ENCODE results near the gene OR2V1.

Gene OR2V1

GRCh38 chr5:181127907-181128626 is 2.9 kb downstream of the OR2V1 start:
- H3K36me3 ChIP-seq (ENCODE audit: control insufficient read depth, low read length): no peaks in the 10 kb centered on the region
- H3K9me2 ChIP-seq (replicated peaks; ENCODE audit: control insufficient read depth, low read length): no peaks in the 10 kb centered on the region
- H3K4me1 ChIP-seq (ENCODE audit: control insufficient read depth, low read length): no peaks in the 10 kb centered on the region
- H3K27ac ChIP-seq (ENCODE audit: low read depth, low read length): no peak overlapping the region
- no peak overlapping the region for H3K4me2 ChIP-seq (ENCODE audit: low read length)
- peaks cover 18% of the 10 kb centered on the region for H3K27me3 ChIP-seq (ENCODE audit: control insufficient read depth, low read length)
- H3K4me3 ChIP-seq (ENCODE audit: low read length): no peak overlapping the region
- no peaks in the 10 kb centered on the region for H4K20me1 ChIP-seq (ENCODE audit: control insufficient read depth, insufficient read depth, low read depth, low read length)
- no peaks in the 10 kb centered on the region for H3K79me2 ChIP-seq (ENCODE audit: control insufficient read depth, low read length)
- no peaks in the 10 kb centered on the region for H3F3A ChIP-seq (ENCODE audit: control insufficient read depth, insufficient read depth)
- TF ChIP-seq EZH2phosphoT487 (IDR thresholded peaks at IDR 0.05; ENCODE audit: borderline replicate concordance, low read length) (no peak), CTCF (IDR thresholded peaks at IDR 0.05; ENCODE audit: low read depth, low read length, poor library complexity, severe bottlenecking) (no peak)
- H3K9me3 ChIP-seq (ENCODE audit: control insufficient read depth, insufficient read depth, low read length): no peaks in the 10 kb centered on the region

GRCh38 chr5:181127456-181127855 is 3.5 kb downstream of the OR2V1 start:
- TF ChIP-seq EZH2phosphoT487 (IDR thresholded peaks at IDR 0.05; ENCODE audit: borderline replicate concordance, low read length) (no peak), CTCF (IDR thresholded peaks at IDR 0.05; ENCODE audit: low read depth, low read length, poor library complexity, severe bottlenecking) (no peak)
- Histone ChIP-seq H3K36me3 (ENCODE audit: control insufficient read depth, low read length) (no peaks in the 10 kb centered on the region), H3K79me2 (ENCODE audit: control insufficient read depth, low read length) (no peaks in the 10 kb centered on the region), H3K4me3 (ENCODE audit: low read length) (no peak overlapping the region), H3K9me2 (replicated peaks; ENCODE audit: control insufficient read depth, low read length) (no peaks in the 10 kb centered on the region), H3K4me1 (ENCODE audit: control insufficient read depth, low read length) (no peaks in the 10 kb centered on the region; the same call in 1 of the 2 replicates), H3K27me3 (ENCODE audit: control insufficient read depth, low read length) (peaks cover 18% of the 10 kb centered on the region), H3F3A (ENCODE audit: control insufficient read depth, insufficient read depth) (no peaks in the 10 kb centered on the region), H3K9me3 (ENCODE audit: control insufficient read depth, insufficient read depth, low read length) (no peaks in the 10 kb centered on the region), H3K4me2 (ENCODE audit: low read length) (no peak overlapping the region), H4K20me1 (ENCODE audit: control insufficient read depth, insufficient read depth, low read depth, low read length) (no peaks in the 10 kb centered on the region), H3K27ac (ENCODE audit: low read depth, low read length) (no peak overlapping the region)

GRCh38 chr5:181126841-181127240 is 4.1 kb downstream of the OR2V1 start:
- Histone ChIP-seq H3K79me2 (ENCODE audit: control insufficient read depth, low read length) (no peaks in the 10 kb centered on the region), H3K4me2 (ENCODE audit: low read length) (no peak overlapping the region), H3K4me1 (ENCODE audit: control insufficient read depth, low read length) (peaks cover 6% of the 10 kb centered on the region), H3F3A (ENCODE audit: control insufficient read depth, insufficient read depth) (no peaks in the 10 kb centered on the region), H3K27me3 (ENCODE audit: control insufficient read depth, low read length) (peaks cover 17% of the 10 kb centered on the region), H4K20me1 (ENCODE audit: control insufficient read depth, insufficient read depth, low read depth, low read length) (no peaks in the 10 kb centered on the region), H3K9me3 (ENCODE audit: control insufficient read depth, insufficient read depth, low read length) (no peaks in the 10 kb centered on the region), H3K36me3 (ENCODE audit: control insufficient read depth, low read length) (no peaks in the 10 kb centered on the region), H3K27ac (ENCODE audit: low read depth, low read length) (no peak overlapping the region), H3K4me3 (ENCODE audit: low read length) (no peak overlapping the region), H3K9me2 (replicated peaks; ENCODE audit: control insufficient read depth, low read length) (no peaks in the 10 kb centered on the region)
- TF ChIP-seq CTCF (IDR thresholded peaks at IDR 0.05; ENCODE audit: low read depth, low read length, poor library complexity, severe bottlenecking) (no peak), EZH2phosphoT487 (IDR thresholded peaks at IDR 0.05; ENCODE audit: borderline replicate concordance, low read length) (no peak)

All from DOHH2 (cell line).